GM18861 (cell line): ENCODE results near the gene ACADL.
A peak's percentile ranks its signal among the peaks of the same experiment; 100 is the strongest.

ENCODE experiments used
- ATAC-seq: cut with Tn5 transposase; IDR thresholded peaks from one replicate; pipeline ENCODE4 v1.9.1; 2021; ENCODE audit not compliant: unreplicated experiment

The ACADL gene

DNA sequence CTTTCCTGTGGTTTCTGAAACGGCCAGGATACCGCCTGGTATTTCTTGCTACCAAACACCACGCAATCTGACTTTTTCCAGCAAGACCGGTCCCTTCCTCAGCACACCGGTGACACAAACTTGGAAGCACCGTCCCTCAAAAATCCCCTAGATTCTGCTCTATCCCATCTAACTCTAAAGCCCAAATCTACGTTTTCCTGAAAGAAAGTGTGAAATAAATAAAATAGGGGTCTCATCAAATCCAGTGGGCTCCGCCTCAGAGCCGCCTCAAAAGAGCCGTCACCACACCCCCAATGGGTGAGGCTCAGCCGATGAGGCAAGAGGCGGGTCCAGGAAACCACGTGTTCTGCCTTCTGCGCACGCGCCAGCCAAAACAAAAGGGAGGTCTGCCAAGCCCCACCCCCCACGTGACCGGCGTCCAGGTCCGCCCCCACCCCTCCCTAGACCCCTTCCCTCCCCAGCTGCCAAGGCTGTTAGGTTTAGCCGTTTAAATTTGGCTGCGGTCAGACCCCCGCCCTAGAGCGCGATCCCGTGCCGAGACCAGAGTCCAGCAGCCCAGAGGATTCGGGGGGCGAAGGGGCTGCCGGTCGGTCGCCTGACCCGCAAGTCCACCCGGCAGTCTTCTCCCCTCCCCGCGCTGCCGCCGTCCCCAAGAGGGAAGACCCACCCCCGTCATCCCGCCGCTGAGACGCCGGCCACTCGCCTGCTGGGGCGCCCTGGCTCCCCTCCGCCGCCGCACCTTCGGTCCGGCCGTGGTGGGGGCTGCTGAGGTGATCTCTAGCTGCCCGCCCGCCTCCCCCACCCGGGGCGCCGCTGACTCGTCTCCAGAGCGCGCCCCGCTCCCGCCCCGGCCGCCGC is 54.6 kb downstream of the ACADL start:
- peak; percentile 58 for ATAC-seq

DNA sequence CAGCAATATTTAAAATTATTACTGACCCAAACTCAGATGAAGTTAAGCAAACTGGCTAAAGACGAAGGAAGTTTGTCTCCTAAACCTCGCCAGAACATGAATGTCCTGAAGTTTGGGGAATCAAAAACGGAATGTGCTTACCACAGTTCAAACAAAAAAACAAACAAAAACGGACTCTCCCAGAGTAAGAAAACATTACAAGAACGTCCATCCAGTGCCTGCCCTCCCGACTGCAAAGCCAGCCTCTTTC is 55.1 kb downstream of the ACADL start:
- ATAC-seq, result no peak

- peak; percentile 38 for ATAC-seq
These were observed 55.6 kb downstream of the ACADL start for GRCh38 chr2:210169516-210170195.

DNA sequence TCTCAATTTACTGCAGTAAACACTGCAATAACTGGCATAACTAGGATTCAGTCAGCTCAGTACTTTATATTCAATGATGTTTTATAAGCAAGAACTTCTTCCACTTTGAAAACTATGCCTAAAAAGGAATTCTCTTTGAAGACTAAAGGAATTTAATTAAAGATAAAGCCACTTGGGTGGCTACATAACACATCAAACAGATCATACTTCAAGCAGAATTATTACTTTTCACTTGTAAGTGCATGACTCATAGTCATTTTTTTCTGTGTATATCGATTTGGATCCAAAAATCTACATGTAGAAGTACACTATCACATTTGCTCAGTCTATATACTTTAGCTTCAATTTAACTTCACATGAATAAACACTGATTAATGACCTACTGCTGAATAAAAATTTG is 58.0 kb downstream of the ACADL start:
- no peak for ATAC-seq

GRCh38 chr2:210162466-210163124 is 62.7 kb downstream of the ACADL start:
- no peak for ATAC-seq

- ATAC-seq, result no peak
These were observed 66.2 kb downstream of the ACADL start for GRCh38 chr2:210159059-210159458.

DNA sequence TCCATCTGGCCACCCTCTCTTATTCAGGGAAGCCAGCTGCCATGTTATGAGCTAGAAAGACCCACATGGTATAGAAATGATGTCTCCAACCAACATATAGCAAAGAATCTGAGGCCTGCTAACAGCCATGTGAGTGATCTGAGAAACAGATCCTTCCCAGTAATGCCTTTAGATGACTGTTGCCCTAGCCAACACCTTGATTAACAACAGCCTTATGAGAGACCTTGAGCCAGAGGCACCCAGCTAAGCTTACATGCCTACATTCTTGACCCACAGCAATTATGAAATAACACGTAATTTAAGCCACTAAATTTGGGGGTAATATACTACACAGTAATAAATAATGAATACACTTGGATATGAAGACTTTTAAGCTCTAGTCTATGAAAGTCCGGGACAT is 67.0 kb downstream of the ACADL start:
- no peak for ATAC-seq

DNA sequence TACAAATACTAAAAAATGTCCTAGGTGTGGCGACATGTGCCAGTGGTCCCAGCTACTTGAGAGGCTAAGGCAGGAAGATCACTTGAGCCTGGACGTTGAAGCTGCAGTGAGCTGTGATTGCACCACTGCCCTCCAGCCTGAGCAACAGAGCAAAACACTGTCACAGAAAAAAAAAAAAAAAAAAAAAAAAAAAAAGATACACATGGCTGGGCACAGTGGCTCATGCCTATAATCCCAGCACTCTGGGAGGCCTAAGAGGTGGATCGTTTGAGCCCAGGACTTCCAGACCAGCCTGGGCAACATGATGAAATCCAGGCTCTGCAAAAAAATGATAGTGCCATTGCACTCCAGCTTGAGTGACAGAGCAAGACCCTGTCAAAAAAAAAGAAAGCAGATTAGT is 67.7 kb downstream of the ACADL start:
- no peak for ATAC-seq

GRCh38 chr2:210147614-210148013 is 77.6 kb downstream of the ACADL start:
- ATAC-seq, result no peak
